GM12878 (cell line): ENCODE measurements around the gene SH2B3. TPM values are rescaled to one million over a fixed set of nuclear protein-coding genes. Genes with fewer than 3 reads are reported as not detected.

Source experiments
- ATAC-seq: fragments of 200-7000 bp; cut with Tn5 transposase; 3 replicates; pipeline ENCODE4 v1.9.1; 2020; ENCODE audit warnings: mild to moderate bottlenecking, moderate library complexity
- BruUV-seq: library from RNA; stranded (reverse); fragments of 400-500 nt; replicated peaks from 2 replicates; lab custom pipeline; 2021; lab: Mats Ljungman, UMichigan
- CTCF ChIA-PET: fragments of 300-600 bp; sonication (Branson Sonifier 250); formaldehyde crosslinking; extraction: SDS; loops from one replicate; lab custom pipeline; 2021; ENCODE audit warnings: inconsistent platforms; lab: Yijun Ruan, JAX
- POLR2A ChIA-PET: fragments of 350-600 bp; formaldehyde crosslinking; extraction: SDS; loops from one replicate; lab custom pipeline; 2021; ENCODE audit warnings: inconsistent platforms; lab: Charles Lee
- RAD21 ChIA-PET: fragments of 300-600 bp; sonication (Branson Sonifier 250); formaldehyde crosslinking; loops from one replicate; lab custom pipeline; 2023; ENCODE audit warnings: antibody characterized with exemption; ENCODE audit not compliant: unreplicated experiment; lab: Charles Lee
- SMC1A ChIA-PET: fragments of 300-600 bp; sonication (Branson Sonifier 250); formaldehyde crosslinking; loops from one replicate; lab custom pipeline; 2023; ENCODE audit not compliant: unreplicated experiment, uncharacterized antibody; lab: Charles Lee
- DNase-seq: peaks from one replicate; pipeline ENCODE4 v3.0.0-alpha.2; 2011; ENCODE audit warnings: low read depth, low spot score
- FAIRE-seq: peaks from 3 replicates; lab custom pipeline; 2011; peaks lifted over from hg19 to GRCh38; lab: Jason Lieb, UNC
- H2AFZ ChIP-seq: 2 replicates; pipeline ENCODE4 v1.6.0; 2011; ENCODE audit warnings: low read depth, low read length, control low read depth; ENCODE audit not compliant: control insufficient read depth
- H3K27ac ChIP-seq: 2 replicates; pipeline ENCODE4 v1.5.1; 2011; ENCODE audit warnings: control low read depth; ENCODE audit not compliant: control insufficient read depth, insufficient read depth
- H3K27me3 ChIP-seq, 2 experiments: replicated peaks in 1 of 2; 2 replicates each; pipeline versions ENCODE4 v1.6.0 to v1.6.1; 2011; ENCODE audit warnings: low read length in 1 of 2; ENCODE audit not compliant: control insufficient read depth in 2 of 2, insufficient read depth in 2 of 2
- H3K36me3 ChIP-seq, 2 experiments: 2 replicates each; pipeline ENCODE4 v1.5.1; 2011; ENCODE audit warnings: low read length in 1 of 2; ENCODE audit not compliant: control insufficient read depth in 2 of 2, insufficient read depth in 2 of 2
- H3K4me1 ChIP-seq: 2 replicates; pipeline ENCODE4 v1.6.1; 2011; ENCODE audit warnings: mild to moderate bottlenecking, low read length, moderate library complexity, mixed read lengths; ENCODE audit not compliant: control insufficient read depth, insufficient read depth
- H3K4me2 ChIP-seq: 2 replicates; pipeline ENCODE4 v1.6.0; 2011; ENCODE audit warnings: control low read depth; ENCODE audit not compliant: control insufficient read depth, insufficient read depth
- H3K4me3 ChIP-seq: fragments of 200-600 bp; sonication (generic); 2 replicates; pipeline ENCODE4 v1.5.1; 2016
- H3K79me2 ChIP-seq: 2 replicates; pipeline ENCODE4 v1.6.0; 2011; ENCODE audit warnings: low read length; ENCODE audit not compliant: control insufficient read depth, insufficient read depth
- H3K9ac ChIP-seq: 2 replicates; pipeline ENCODE4 v1.8.0; 2011; ENCODE audit warnings: low read length, control low read depth, mixed read lengths; ENCODE audit not compliant: control insufficient read depth, insufficient read depth
- H3K9me3 ChIP-seq: replicated peaks from 3 replicates; pipeline ENCODE4 v1.5.1; 2011; ENCODE audit warnings: mild to moderate bottlenecking, low read length; ENCODE audit not compliant: control insufficient read depth, insufficient read depth
- H4K20me1 ChIP-seq: 2 replicates; pipeline ENCODE4 v1.6.0; 2011; ENCODE audit not compliant: control insufficient read depth, insufficient read depth
- CREB1 ChIP-seq: IDR thresholded peaks from 2 replicates; pipeline ENCODE4 v1.6.1; 2012; ENCODE audit warnings: low read depth, mild to moderate bottlenecking, inconsistent platforms
- EED ChIP-seq: sonication (generic); IDR thresholded peaks from 2 replicates; pipeline ENCODE4 v1.6.1; 2016; ENCODE audit warnings: antibody characterized with exemption, low read depth
- IRF5 ChIP-seq: fragments of 450-650 bp; IDR thresholded peaks from 2 replicates; pipeline ENCODE4 v1.6.1; 2017; ENCODE audit warnings: borderline replicate concordance
- NBN ChIP-seq: fragments of 450-650 bp; IDR thresholded peaks from 2 replicates; pipeline ENCODE4 v1.6.1; 2016
- NFYA ChIP-seq: IDR thresholded peaks from 2 replicates; pipeline ENCODE4 v1.6.1; 2011; ENCODE audit warnings: low read depth, mild to moderate bottlenecking, low read length, improper control_type of control experiment, borderline replicate concordance
- REST ChIP-seq: IDR thresholded peaks from 2 replicates; pipeline ENCODE4 v1.6.1; 2012; ENCODE audit warnings: mild to moderate bottlenecking, low read depth, low read length
- SMARCA5 ChIP-seq: fragments of 450-650 bp; IDR thresholded peaks from 2 replicates; pipeline ENCODE4 v1.6.1; 2017; ENCODE audit warnings: mild to moderate bottlenecking
- SREBF2 ChIP-seq: IDR thresholded peaks from 2 replicates; pipeline ENCODE4 v1.6.1; 2012; ENCODE audit warnings: mild to moderate bottlenecking, low read length
- TCF12 ChIP-seq: IDR thresholded peaks from 2 replicates; pipeline ENCODE4 v1.6.1; 2011; ENCODE audit warnings: low read depth, mild to moderate bottlenecking, low read length
- TCF3 ChIP-seq: IDR thresholded peaks from 2 replicates; pipeline ENCODE4 v1.6.1; 2012; ENCODE audit warnings: low read depth, mild to moderate bottlenecking, low read length, borderline replicate concordance; ENCODE audit not compliant: insufficient read depth
- TCF7 ChIP-seq: IDR thresholded peaks from 2 replicates; pipeline ENCODE4 v1.6.1; 2014; ENCODE audit warnings: antibody characterized with exemption, borderline replicate concordance
- ZNF384 ChIP-seq: IDR thresholded peaks from 2 replicates; pipeline ENCODE4 v1.6.1; 2012; ENCODE audit warnings: low read depth, mild to moderate bottlenecking, low read length, improper control_type of control experiment, borderline replicate concordance
- WGBS: methylation state at CpG from one replicate; pipeline ENCODE4 v1.1.6; 2016; ENCODE audit warnings: low lambda C conversion rate; ENCODE audit not compliant: insufficient replicate concordance, insufficient coverage; ENCODE audit errors: missing lambda C conversion rate; 5-methylcytosine and 5-hydroxymethylcytosine counted together
- in situ Hi-C: fragments of 300-500 bp; cut with MboI; formaldehyde crosslinking; loops from 9 replicates; pipeline ENCODE4 v1.14.3; 2018; ENCODE audit warnings: mixed read lengths
- intact Hi-C: fragments of 100-400 bp; cut with micrococcal nuclease; formaldehyde crosslinking; loops from one replicate; pipeline ENCODE4 v1.14.2; 2022; ENCODE audit not compliant: unreplicated experiment
- polyA plus RNA-seq, 11 experiments: library from polyadenylated mRNA; depleted of rRNA in 4 of 11; unstranded in 6 of 11; stranded (reverse) in 5 of 11; fragments of >200 nt; fragmentation: Nextera tagmentation in 4 of 11; fragmentation: Illumina TruSeq in 1 of 11; extraction: Ambion mirVana in 4 of 11; extraction: Trizol in 1 of 11; gene quantifications; 1 replicate in 1 of 11; 2 replicates in 10 of 11; pipeline versions ENCODE4 v1.2.1 to v1.2.3, GENCODE V29; 2011 to 2016; ENCODE audit warnings: inconsistent platforms in 2 of 11, missing spikeins in 2 of 11, low read depth in 1 of 11
- total RNA-seq, 4 experiments: library from RNA; depleted of rRNA in 3 of 4; stranded (reverse); fragments of >200 nt in 3 of 4; fragmentation: Illumina TruSeq in 1 of 4; extraction: Trizol in 1 of 4; gene quantifications; 2 replicates each; pipeline versions ENCODE4 v1.2.1 to v1.2.3, GENCODE V29; 2013 to 2021
- TF ChIP-seq, protein P1 (sequence below): fragments of 450-650 bp; IDR thresholded peaks from 2 replicates; pipeline ENCODE4 v1.6.1; 2016; ENCODE audit warnings: mild to moderate bottlenecking
- TF ChIP-seq, protein P2 (sequence below): IDR thresholded peaks from 2 replicates; pipeline ENCODE4 v1.6.1; 2012; ENCODE audit warnings: low read length, inconsistent platforms

The SH2B3 gene
- total and polyA plus RNA-seq, 10 of the 15 experiments (the other 5 are each of a cell fraction or from before 2014, with no cell fraction given) = 5.8 to 46.4 (median 23.3) TPM

DNA sequence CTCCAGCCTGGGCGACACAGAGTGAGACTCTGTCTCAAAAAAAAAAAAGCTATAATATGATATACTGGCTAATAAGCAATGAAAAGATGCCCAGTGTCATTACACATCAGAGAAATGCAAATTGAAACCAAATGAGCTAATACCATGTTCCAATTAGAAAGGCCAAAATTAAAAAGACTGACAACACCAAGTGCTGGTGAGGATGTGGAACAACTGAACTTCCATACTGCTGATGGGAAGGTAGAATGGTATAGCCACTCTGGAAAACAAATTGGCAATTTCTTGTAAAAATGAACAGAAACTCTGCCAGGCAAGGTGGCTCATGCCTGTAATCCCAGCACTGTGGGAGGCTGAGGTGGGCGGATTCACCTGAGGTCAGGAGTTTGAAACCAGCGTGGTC lies 28.3 kb upstream of the SH2B3 start:
- no peak for DNase-seq
- no peak overlapping the region for H3K4me3 ChIP-seq
- H3K4me2 ChIP-seq = no peak overlapping the region
- H3K36me3 ChIP-seq = no peaks in the 10 kb centered on the region
- no peak for FAIRE-seq
- 92% methylated on average over 3 of the region's 3 CpGs for WGBS
- H3K27ac ChIP-seq = no peak overlapping the region
- intact Hi-C loops = no loop called here
- no TSS peak for BruUV-seq
- no peak overlapping the region for H2AFZ ChIP-seq
- H3K79me2 ChIP-seq = no peaks in the 10 kb centered on the region
- CTCF ChIA-PET = no interaction called here
- RAD21 ChIA-PET = interaction anchor here (0.7 kb wide), 1 partner anchor 455 kb away, joined by 3 read pairs; no protein-coding TSS in a partner anchor
- ATAC-seq = no peak
- H3K9ac ChIP-seq = no peak overlapping the region
- SMC1A ChIA-PET = no interaction called here
- TF ChIP-seq NBN (no peak), TCF12 (no peak), TCF3 (no peak), EED (no peak), TCF7 (no peak), CREB1 (no peak), SREBF2 (no peak), IRF5 (no peak), REST (no peak), ZNF384 (no peak), SMARCA5 (no peak), NFYA (no peak)
- TF ChIP-seq, protein P1, sequence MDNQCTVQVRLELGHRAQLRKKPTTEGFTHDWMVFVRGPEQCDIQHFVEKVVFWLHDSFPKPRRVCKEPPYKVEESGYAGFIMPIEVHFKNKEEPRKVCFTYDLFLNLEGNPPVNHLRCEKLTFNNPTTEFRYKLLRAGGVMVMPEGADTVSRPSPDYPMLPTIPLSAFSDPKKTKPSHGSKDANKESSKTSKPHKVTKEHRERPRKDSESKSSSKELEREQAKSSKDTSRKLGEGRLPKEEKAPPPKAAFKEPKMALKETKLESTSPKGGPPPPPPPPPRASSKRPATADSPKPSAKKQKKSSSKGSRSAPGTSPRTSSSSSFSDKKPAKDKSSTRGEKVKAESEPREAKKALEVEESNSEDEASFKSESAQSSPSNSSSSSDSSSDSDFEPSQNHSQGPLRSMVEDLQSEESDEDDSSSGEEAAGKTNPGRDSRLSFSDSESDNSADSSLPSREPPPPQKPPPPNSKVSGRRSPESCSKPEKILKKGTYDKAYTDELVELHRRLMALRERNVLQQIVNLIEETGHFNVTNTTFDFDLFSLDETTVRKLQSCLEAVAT = no peak
- TF ChIP-seq, protein P2, sequence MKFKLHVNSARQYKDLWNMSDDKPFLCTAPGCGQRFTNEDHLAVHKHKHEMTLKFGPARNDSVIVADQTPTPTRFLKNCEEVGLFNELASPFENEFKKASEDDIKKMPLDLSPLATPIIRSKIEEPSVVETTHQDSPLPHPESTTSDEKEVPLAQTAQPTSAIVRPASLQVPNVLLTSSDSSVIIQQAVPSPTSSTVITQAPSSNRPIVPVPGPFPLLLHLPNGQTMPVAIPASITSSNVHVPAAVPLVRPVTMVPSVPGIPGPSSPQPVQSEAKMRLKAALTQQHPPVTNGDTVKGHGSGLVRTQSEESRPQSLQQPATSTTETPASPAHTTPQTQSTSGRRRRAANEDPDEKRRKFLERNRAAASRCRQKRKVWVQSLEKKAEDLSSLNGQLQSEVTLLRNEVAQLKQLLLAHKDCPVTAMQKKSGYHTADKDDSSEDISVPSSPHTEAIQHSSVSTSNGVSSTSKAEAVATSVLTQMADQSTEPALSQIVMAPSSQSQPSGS = no peak
- no peaks in the 10 kb centered on the region for H4K20me1 ChIP-seq
- H3K27me3 ChIP-seq = no peaks in the 10 kb centered on the region
- in situ Hi-C loops = no loop called here
- POLR2A ChIA-PET = no interaction called here
- H3K9me3 ChIP-seq = no peaks in the 10 kb centered on the region
- no peaks in the 10 kb centered on the region for H3K4me1 ChIP-seq
